Esophagus squamous epithelium (tissue), 5 donors: ENCODE results near the gene CAMK1G. TPM values are rescaled to one million over a fixed set of nuclear protein-coding genes. Genes with fewer than 3 reads are reported as not detected.

ENCODE experiments used
- DNase-seq: peaks from one replicate; lab custom pipeline; 2025; lab: John Stamatoyannopoulos, UW
- H3K27ac ChIP-seq, 4 donors: fragments of 200-600 bp; sonication (generic); one replicate each; pipeline ENCODE4 v1.5.1; 2016 to 2019; ENCODE audit warnings: mild to moderate bottlenecking in 1 of 4
- H3K27me3 ChIP-seq, 4 donors: fragments of 200-600 bp; sonication (generic); 1 replicate in 3 of 4; 2 replicates in 1 of 4; pipeline versions ENCODE4 v1.5.1 to v1.6.0; 2017 to 2021; ENCODE audit warnings: antibody characterized with exemption in 1 of 4
- H3K36me3 ChIP-seq, 3 donors: fragments of 200-600 bp; sonication (generic); one replicate each; pipeline ENCODE4 v1.5.1; 2016 to 2019
- H3K4me1 ChIP-seq, 3 donors: fragments of 200-600 bp; sonication (generic); one replicate each; pipeline ENCODE4 v1.5.1; 2017 to 2019
- H3K4me3 ChIP-seq, 4 donors: fragments of 200-600 bp; sonication (generic); 1 replicate in 3 of 4; 2 replicates in 1 of 4; pipeline ENCODE4 v1.5.1; 2016 to 2019; ENCODE audit warnings: mild to moderate bottlenecking in 2 of 4, moderate library complexity in 1 of 4
- H3K9me3 ChIP-seq, 3 donors: fragments of 200-600 bp; sonication (generic); one replicate each; pipeline ENCODE4 v1.5.1; 2016 to 2019
- CTCF ChIP-seq, 6 experiments: fragments of 450-650 bp in 4 of 6; fragments of 200-600 bp in 2 of 6; sonication (generic) in 2 of 6; IDR thresholded peaks; one replicate each; pipeline ENCODE4 v1.5.1; 2016 to 2019; ENCODE audit warnings: antibody characterized with exemption in 6 of 6, mild to moderate bottlenecking in 4 of 6, moderate library complexity in 4 of 6
- POLR2A ChIP-seq, 4 donors: fragments of 450-650 bp; IDR thresholded peaks; one replicate each; pipeline ENCODE4 v1.6.1; 2017; ENCODE audit warnings: antibody characterized with exemption in 4 of 4, mild to moderate bottlenecking in 4 of 4, moderate library complexity in 3 of 4
- WGBS, 2 donors: methylation state at CpG; one replicate each; pipeline ENCODE4 v1.1.5; 2018; 5-methylcytosine and 5-hydroxymethylcytosine counted together
- intact Hi-C: fragments of 100-400 bp; cut with DNase I; formaldehyde crosslinking; loops from one replicate; pipeline ENCODE4 v1.15.0; 2022
- total RNA-seq, 4 donors: library from RNA; depleted of rRNA; stranded (reverse); fragments of >200 nt; gene quantifications; one replicate each; pipeline ENCODE4 v1.1.0, GENCODE V29; 2016
- donor health status: DM: yes; HTN: yes; CAD: no.

Gene CAMK1G
- total RNA-seq, 4 donors from 2014 or later = 0.19 TPM; not detected in 3

GRCh38 chr1:209621741-209622655 lies 38.5 kb downstream of the CAMK1G start:
- no peak overlapping the region for H3K4me3 ChIP-seq
- H3K27me3 ChIP-seq = peaks cover 0 to 6% (median 0%) of the 10 kb centered on the region in 4 donors
- TF ChIP-seq CTCF (IDR thresholded peaks at IDR 0.05) = no peak
- no peak for TF ChIP-seq POLR2A (IDR thresholded peaks at IDR 0.05)
- DNase-seq = no peak
- peaks cover 0 to 72% (median 4%) of the 10 kb centered on the region in 3 donors for H3K36me3 ChIP-seq
- no peaks in the 10 kb centered on the region for H3K9me3 ChIP-seq
- 43 to 58% methylated on average over 8 to 11 of the region's 11 CpGs for WGBS, 2 donors
- H3K27ac ChIP-seq = no peak overlapping the region
- peaks cover 8 to 53% (median 39%) of the 10 kb centered on the region in 3 donors for H3K4me1 ChIP-seq
- intact Hi-C loops = loop anchor here (10.0 kb wide), 1 partner anchor 47 kb away; no protein-coding TSS in a partner anchor

GRCh38 chr1:209622841-209623829 lies 39.6 kb downstream of the CAMK1G start:
- DNase-seq = no peak
- TF ChIP-seq CTCF (IDR thresholded peaks at IDR 0.05) (no peak), POLR2A (IDR thresholded peaks at IDR 0.05) (no peak)
- Histone ChIP-seq H3K36me3 (peaks cover 0 to 67% (median 4%) of the 10 kb centered on the region in 3 donors), H3K27ac (no peak overlapping the region), H3K4me3 (no peak overlapping the region), H3K4me1 (peaks cover 17 to 64% (median 50%) of the 10 kb centered on the region in 3 donors), H3K9me3 (no peaks in the 10 kb centered on the region), H3K27me3 (peaks cover 0 to 6% (median 0%) of the 10 kb centered on the region in 4 donors)
- 79 to 86% methylated on average over 8 to 10 of the region's 24 CpGs for WGBS, 2 donors
- intact Hi-C loops = loop anchor here (10.0 kb wide), 1 partner anchor 48 kb away; no protein-coding TSS in a partner anchor

- 71 to 74% methylated on average over 15 of the region's 15 CpGs for WGBS, 2 donors
These were observed 41.3 kb downstream of the CAMK1G start for GRCh38 chr1:209624558-209625549.

More at GRCh38 chr1:209624558-209625549, 41.3 kb downstream of the CAMK1G start:
- no peak overlapping the region for H3K27ac ChIP-seq
- peaks cover 17 to 81% (median 59%) of the 10 kb centered on the region in 3 donors for H3K4me1 ChIP-seq
- DNase-seq = no peak
- TF ChIP-seq POLR2A (IDR thresholded peaks at IDR 0.05) = no peak
- no peak for TF ChIP-seq CTCF (IDR thresholded peaks at IDR 0.05)
- H3K9me3 ChIP-seq = no peaks in the 10 kb centered on the region
- intact Hi-C loops = loop anchor here (10.0 kb wide), 1 partner anchor 50 kb away; no protein-coding TSS in a partner anchor
- peaks cover 0 to 6% (median 0%) of the 10 kb centered on the region in 4 donors for H3K27me3 ChIP-seq
- H3K4me3 ChIP-seq = no peak overlapping the region
- peaks cover 0 to 51% (median 4%) of the 10 kb centered on the region in 3 donors for H3K36me3 ChIP-seq
